Osteocyte (in vitro differentiated cells): Measurements from ENCODE around the gene KIAA1958. TPM values are rescaled to one million over a fixed set of nuclear protein-coding genes. Genes with fewer than 3 reads are reported as not detected.

ENCODE experiments used
- DNase-seq: peaks from one replicate; pipeline ENCODE4 v3.0.0; 2021; ENCODE audit warnings: mixed read lengths; ENCODE audit not compliant: unreplicated experiment; ENCODE audit errors: extremely low spot score
- H3K27ac Mint-ChIP-seq: one replicate; pipeline ENCODE4 v1.8.0; 2021; ENCODE audit warnings: mild to moderate bottlenecking, mixed read lengths; ENCODE audit not compliant: unreplicated experiment
- H3K27me3 Mint-ChIP-seq: one replicate; pipeline ENCODE4 v1.8.0; 2021; ENCODE audit warnings: mixed read lengths; ENCODE audit not compliant: unreplicated experiment
- H3K36me3 Mint-ChIP-seq: one replicate; pipeline ENCODE4 v1.8.0; 2021; ENCODE audit warnings: mixed read lengths; ENCODE audit not compliant: unreplicated experiment
- H3K4me1 Mint-ChIP-seq: one replicate; pipeline ENCODE4 v1.8.0; 2021; ENCODE audit warnings: mixed read lengths; ENCODE audit not compliant: unreplicated experiment
- H3K4me3 Mint-ChIP-seq: one replicate; pipeline ENCODE4 v1.8.0; 2021; ENCODE audit warnings: mild to moderate bottlenecking, moderate library complexity, mixed read lengths; ENCODE audit not compliant: unreplicated experiment
- H3K9me3 Mint-ChIP-seq: one replicate; pipeline ENCODE4 v1.8.0; 2021; ENCODE audit warnings: mixed read lengths; ENCODE audit not compliant: unreplicated experiment
- total RNA-seq: library from RNA; stranded (reverse); gene quantifications from 2 replicates; pipeline ENCODE4 v1.2.1, GENCODE V29; 2021
- TF ChIP-seq, protein P1 (sequence below): fragments of 200-600 bp; sonication (generic); IDR thresholded peaks from 2 replicates; pipeline ENCODE4 v1.5.0; 2021; ENCODE audit warnings: antibody characterized with exemption, mild to moderate bottlenecking, moderate library complexity

Gene KIAA1958
- total RNA-seq, 1 donor from 2014 or later, result 4.9 TPM

GRCh38 chr9:112556497-112557442 lies 70.1 kb downstream of the KIAA1958 start:
- Mint-ChIP-seq H3K9me3 (no peaks in the 10 kb centered on the region), H3K27ac (no peak overlapping the region), H3K36me3 (no peaks in the 10 kb centered on the region), H3K27me3 (no peaks in the 10 kb centered on the region), H3K4me3 (no peak overlapping the region), H3K4me1 (peaks cover 3% of the 10 kb centered on the region)
- TF ChIP-seq, protein P1, sequence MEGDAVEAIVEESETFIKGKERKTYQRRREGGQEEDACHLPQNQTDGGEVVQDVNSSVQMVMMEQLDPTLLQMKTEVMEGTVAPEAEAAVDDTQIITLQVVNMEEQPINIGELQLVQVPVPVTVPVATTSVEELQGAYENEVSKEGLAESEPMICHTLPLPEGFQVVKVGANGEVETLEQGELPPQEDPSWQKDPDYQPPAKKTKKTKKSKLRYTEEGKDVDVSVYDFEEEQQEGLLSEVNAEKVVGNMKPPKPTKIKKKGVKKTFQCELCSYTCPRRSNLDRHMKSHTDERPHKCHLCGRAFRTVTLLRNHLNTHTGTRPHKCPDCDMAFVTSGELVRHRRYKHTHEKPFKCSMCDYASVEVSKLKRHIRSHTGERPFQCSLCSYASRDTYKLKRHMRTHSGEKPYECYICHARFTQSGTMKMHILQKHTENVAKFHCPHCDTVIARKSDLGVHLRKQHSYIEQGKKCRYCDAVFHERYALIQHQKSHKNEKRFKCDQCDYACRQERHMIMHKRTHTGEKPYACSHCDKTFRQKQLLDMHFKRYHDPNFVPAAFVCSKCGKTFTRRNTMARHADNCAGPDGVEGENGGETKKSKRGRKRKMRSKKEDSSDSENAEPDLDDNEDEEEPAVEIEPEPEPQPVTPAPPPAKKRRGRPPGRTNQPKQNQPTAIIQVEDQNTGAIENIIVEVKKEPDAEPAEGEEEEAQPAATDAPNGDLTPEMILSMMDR, result no peak
- DNase-seq, result no peak

DNA sequence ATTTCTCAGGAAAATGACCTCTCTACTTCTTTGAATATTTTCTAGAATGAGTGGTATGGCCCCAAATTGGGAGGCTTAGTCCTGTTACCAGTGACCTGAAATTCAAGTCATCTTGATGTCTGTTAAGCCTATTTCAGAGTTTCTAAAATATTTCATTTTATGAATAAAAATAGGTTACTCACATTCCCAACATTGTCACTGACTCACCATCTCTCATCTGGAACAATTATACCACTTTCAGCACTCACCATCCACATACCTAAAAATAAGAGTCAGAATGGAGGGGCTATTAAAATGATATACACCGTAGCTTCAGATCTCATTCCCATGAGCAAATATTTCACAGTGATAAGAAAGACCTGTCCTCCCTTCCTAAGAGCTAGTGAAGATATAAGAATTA lies 71.8 kb downstream of the KIAA1958 start:
- TF ChIP-seq, protein P1, result no peak
- no peak for DNase-seq
- Mint-ChIP-seq H3K9me3 (no peaks in the 10 kb centered on the region), H3K4me3 (no peak overlapping the region), H3K36me3 (no peaks in the 10 kb centered on the region), H3K27ac (no peak overlapping the region), H3K4me1 (peaks cover 3% of the 10 kb centered on the region), H3K27me3 (no peaks in the 10 kb centered on the region)

DNA sequence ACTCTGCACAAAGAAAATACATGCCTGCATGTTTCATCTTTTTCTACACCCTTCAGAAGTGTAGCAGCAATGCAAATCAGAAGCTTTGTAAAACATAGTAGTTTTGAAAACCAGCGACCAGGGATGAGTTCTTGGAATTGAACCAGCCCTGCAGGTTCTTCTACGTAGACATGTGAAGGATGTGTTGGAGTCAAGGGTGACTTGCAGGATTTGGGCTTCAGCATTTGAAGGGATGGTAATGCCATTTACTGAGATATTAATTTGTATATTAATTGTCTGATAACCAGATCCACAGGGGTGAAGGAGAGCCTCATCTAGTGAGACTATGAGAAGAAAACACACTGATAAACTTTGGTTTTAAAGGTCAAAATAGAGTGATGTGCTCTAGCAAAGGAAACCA lies 72.4 kb downstream of the KIAA1958 start:
- Mint-ChIP-seq H3K27me3 (no peaks in the 10 kb centered on the region), H3K4me3 (no peak overlapping the region), H3K36me3 (no peaks in the 10 kb centered on the region), H3K9me3 (peaks cover 5% of the 10 kb centered on the region), H3K4me1 (peaks cover 3% of the 10 kb centered on the region), H3K27ac (no peak overlapping the region)
- DNase-seq, result no peak
- TF ChIP-seq, protein P1, result no peak

DNA sequence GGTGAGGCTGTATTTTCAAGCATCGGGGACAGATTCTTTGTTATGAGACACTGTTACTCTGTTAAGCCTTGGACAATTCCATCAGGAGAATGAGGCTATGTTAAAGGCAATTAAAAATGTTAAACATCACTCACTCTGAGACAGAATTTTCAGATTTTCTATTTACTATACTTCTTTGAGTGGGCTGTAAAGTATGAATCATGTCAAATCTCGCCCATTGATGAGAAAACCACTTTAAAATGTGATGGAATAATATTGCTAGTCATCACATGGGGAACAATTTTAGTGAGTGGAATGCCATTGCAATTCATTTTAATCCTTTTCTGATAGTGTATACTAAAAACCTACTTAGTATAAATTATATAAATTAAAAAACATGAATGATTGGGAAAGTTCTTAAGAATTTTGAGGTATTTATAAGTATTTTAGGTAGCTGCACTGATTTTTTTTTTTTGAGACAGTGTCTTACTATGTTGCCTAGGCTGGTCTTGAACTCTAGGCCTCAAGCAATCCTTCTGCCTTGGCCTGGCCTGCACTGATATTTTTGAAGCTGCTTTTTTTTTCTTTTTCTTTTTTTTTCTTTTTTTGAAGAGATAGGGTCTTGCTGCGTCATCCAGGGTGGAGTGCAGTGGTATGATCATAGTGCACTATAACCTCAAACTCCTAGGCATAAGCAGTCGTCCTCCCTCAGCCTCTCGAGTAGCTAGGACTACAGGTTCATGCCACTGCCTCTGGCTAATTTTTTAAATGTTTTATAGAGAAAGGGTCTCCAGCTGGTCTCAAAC lies 73.2 kb downstream of the KIAA1958 start:
- Mint-ChIP-seq H3K27ac (no peak overlapping the region), H3K9me3 (peaks cover 8% of the 10 kb centered on the region), H3K4me1 (peaks cover 3% of the 10 kb centered on the region), H3K36me3 (no peaks in the 10 kb centered on the region), H3K27me3 (no peaks in the 10 kb centered on the region), H3K4me3 (no peak overlapping the region)
- TF ChIP-seq, protein P1, result no peak
- no peak for DNase-seq
